A204.1 (cell line): ENCODE measurements around the gene AP3D1.
"Not testable (repeated sequence)": the region's sequence is repeated elsewhere in the genome, so short reads cannot be mapped to it uniquely, and the experiment has no call there.

Experiments
- FAIRE-seq: peaks from 2 replicates; lab custom pipeline; 2012; peaks lifted over from hg19 to GRCh38; lab: Jason Lieb, UNC

The AP3D1 gene

GRCh38 chr19:2149980-2150793 lies 1.2 kb downstream of the AP3D1 start:
- no peak for FAIRE-seq

- FAIRE-seq, result no peak
Measured at GRCh38 chr19:2148482-2149135, 2.8 kb downstream of the AP3D1 start.

DNA sequence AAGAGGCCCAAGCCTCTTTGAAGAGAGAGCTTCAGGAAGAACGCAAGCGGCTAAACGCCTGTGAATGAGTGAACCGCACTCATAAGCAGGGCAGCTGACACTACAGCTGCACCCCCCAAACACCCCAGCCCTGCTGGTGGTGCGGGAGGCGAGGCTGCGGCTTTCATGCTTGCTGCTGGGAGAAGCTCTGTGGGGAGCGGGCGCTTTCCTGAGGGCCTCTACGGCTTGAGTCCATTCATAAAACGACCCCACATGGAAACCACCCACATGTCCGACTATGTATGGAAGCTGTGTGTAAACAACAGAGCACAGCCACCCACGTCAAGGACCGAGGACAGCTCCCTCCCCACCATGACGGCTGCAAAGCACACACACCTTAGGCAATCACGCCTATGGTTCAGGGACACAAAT lies 5.5 kb downstream of the AP3D1 start:
- no peak for FAIRE-seq

DNA sequence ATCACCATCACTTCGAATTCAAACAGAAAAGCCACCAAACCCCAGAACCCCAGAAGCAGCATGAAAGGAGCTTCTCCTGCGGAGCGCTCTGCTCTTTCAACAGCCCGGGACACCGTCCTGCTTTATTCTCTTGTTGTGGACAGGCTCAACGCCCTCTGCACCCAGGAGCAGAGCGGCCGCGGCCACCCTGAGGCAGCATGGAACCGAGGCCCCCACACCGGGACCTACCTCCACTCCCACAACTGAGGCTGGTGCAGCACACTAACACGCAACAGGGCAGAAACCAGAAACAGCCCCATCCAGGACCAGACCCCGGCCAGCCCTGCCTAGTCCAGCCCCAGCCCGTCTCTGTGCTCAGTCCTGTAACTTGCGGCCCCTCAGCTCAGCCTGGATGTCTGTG lies 7.2 kb downstream of the AP3D1 start:
- no peak for FAIRE-seq

DNA sequence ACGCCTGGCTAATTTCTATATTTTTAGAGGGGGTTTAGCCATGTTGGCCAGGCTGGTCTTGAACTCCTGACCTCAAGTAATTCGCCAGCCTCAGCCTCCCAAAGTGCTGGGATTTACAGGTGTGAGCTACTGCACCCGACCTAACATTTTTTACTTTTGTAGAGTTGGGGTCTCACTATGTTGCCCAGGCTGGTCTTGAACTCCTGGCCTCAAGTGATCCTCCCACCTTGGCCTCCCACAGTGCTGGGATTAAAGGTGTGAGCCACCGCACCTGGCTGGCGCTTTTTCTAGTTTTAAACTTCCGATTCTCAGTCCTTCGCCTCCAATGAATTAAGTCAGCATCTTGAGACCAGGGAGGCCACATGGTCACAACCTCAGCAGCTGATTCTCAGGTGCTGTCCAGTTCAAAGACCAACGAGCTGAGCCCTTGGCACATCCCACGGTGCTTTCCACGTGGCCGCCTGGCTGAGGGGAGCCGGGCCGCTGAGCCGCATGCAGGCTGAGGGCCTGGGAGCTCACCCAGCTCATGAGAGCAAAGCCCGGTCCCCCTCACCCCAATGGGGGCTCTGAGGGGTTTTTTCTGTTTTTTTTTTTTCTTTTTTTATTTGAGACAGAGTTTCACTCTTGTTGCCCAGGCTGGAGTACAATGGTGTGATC lies 9.1 kb downstream of the AP3D1 start:
- FAIRE-seq, result no peak

GRCh38 chr19:2140138-2140569 lies 11.2 kb downstream of the AP3D1 start:
- no peak for FAIRE-seq

DNA sequence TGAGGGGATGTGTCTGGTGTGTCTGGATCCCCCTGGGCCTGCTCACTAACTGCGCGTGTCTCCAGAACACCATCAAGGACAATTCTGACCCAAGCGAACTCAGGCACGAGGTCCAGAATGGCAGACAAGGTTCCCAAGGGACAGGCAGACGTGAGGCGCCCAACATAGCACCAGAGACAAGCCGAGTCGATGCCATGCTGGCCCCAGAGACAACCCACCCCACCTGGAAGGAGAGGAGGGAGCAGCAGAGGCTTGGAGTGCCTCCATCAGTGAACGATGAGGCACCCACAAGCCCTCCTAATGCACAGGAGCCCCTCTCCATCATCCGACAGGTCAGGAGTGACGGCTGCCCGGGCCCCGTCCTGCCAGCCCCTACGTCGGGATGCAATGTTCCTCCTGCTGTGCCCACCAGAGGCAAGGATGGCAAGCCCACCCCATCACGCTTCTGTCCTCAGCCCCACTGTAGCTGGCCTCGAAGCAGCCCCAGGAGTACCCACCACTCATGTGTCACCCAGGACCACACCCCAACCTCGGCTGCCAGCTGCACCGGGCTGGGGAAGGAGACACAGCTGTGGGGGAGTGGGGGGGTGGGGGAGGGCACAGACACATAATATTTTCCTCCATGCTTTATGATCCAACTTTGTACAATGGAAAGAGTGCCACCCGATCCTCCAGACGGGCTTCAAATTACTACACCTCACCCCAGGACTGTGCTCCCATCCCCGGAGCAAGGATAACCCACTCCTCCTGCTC lies 11.8 kb downstream of the AP3D1 start:
- no peak for FAIRE-seq

- no peak for FAIRE-seq
Measured at GRCh38 chr19:2138061-2138728, 13.2 kb downstream of the AP3D1 start.

DNA sequence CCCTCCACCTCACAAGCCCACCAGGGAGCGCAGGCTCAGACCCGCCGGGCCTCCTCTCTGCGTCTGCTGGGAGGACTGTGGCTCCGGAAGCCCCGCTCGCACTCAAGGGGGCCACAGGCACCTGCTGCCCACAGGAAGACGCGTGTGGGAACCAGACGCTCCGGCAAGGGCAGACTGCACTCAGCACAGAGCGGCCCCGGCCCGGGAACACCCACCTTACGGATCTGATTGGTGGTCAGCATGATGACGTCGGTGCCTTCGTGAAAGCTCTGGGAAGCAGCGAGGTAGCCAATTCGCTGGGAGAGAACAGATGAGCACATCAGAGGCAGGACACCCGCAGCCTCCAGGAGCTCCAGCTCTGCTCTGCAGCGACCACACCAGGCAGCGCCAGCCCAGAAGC lies 14.6 kb downstream of the AP3D1 start:
- FAIRE-seq, result no peak

DNA sequence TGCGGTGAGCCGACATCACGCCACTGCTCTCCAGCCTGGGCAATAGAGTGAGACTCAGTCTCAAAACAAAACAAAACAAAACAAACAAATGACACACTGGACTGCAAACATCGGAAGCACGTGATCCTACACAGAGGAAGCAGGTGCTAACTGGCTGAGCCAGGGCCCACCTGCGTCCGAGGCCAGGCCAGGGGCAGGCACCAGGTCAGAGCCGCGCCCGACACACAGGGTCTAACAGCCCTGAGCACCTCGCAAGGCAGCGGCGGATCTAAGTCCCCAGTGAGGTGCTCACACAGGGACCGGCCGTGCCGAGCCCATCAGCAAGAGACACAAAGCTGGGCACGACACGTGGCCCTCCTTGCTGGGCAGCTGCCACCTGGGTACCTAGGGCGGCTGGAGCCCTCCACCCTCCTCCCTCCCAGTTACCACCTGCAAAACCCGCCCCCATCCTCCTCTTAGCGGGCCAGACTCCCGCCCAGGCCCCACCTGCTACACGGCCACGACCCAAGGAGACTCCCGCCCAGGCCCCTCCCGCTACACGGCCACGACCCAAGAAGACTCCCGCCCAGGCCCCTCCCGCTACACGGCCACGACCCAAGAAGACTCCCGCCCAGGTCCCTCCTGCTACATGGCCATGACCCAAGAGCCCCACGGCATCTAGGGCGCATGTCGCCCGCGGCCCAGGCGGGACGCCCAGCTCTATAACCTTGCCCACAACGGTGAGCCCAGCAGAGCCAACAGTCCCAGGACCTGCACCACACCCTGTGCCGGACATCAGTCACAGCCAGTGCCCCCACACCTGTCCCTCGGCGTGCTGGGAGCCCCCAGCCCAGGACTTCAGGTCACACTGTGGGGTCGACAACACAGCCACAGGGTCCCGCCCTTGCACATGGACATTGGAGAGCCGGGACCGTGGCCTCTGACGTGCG lies 15.6 kb downstream of the AP3D1 start:
- no peak for FAIRE-seq

- no peak for FAIRE-seq
Measured at GRCh38 chr19:2132731-2133490, 18.5 kb downstream of the AP3D1 start.

DNA sequence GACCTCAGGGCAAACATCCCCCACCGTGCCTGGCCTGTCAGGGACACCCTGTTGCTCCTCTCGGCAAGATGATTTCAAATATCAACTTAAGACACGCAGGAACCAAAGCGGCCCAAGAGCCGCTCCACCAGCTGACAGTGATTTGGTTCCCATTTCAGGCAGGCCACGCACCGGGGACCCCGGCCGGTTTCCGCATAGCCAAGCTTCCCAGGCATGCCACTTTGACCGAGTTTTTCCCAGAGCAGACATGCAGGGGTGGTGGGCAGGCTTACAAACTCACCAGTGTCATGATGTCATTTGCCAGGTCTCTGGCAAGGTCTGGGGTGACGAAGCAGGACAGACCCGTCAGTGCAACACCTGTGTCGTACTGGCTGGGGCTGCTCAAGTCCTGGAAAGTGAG lies 19.2 kb downstream of the AP3D1 start:
- FAIRE-seq, result no peak

GRCh38 chr19:2131012-2131975 lies 20.1 kb downstream of the AP3D1 start:
- FAIRE-seq, result not testable (repeated sequence)

DNA sequence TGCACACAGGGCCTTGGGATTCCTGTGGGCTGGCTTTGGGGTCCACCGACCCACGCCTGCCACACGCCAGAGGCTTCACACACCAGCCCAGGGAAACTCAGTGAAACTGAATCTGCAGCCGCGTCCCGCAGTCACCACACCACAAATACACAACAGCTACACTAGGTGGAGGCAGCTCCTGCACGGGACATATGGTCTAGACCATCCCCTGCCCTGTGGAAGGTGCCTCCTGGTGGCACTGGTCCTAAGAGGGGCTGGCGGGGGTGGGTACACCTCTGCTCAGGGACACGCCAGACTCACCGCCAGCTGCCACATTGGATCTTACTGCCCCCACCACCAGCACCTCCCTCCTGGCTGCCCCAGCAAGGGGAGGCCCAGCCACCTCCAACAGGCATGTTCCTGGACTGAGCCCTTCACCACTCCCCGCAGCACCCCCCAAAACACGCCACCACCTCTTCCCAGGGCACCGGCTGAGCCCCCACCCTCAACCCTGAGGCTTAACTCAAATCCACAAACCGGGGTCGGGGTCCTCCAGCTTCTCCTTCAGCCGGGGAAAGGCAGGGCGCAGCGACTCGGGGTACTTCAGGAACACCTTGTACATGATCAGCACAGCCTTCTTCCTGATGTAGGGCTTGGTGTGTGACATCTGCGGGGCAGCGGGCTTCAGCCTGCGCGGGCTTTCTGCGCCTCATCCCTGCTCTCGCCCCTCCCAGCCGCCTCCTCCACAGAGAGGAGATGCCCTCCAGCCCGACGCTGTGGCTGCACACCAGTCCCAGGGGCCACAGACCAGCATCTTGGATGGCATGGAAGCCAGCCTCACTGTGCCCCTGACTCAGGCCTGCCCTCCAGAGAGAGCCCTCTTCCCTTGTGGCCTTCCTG lies 21.2 kb downstream of the AP3D1 start:
- FAIRE-seq, result no peak

DNA sequence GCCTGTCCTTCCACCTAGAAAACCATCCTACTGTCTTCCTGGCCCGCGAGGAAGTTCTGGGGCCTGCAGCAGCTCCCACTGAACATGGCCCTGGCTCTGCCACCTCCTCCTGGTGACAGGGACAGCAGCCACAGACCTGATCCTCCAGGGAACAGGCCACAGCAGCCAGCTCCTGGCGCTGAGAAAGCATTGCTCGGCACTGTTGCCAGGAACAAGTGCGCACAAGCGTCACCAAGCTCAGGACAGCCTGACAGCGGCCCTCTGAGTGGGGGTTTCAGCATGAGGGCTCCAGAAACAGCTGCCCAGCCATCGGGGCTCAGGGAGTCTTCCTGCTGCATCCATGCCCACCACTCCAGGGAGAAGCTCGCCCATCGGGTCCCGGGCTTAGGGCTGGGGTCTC lies 21.9 kb downstream of the AP3D1 start:
- no peak for FAIRE-seq

DNA sequence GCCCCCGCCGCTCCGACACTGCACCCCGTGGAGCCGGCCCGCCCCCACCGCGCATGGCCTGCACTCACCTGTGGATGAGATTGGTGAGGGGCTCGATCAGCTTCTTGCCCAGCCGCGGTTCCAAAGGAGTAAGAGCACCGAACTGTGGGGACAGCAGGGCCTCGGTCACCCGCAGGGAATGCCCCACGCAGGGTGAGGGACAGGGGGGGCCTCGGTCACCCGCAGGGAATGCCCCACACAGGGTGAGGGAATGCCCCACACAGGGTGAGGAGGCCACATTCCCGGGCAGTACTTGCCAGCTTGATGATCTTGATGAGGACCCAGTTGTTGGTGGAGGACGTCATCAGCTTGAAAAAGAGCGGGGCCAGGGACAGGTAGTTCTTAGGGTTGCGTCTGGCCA lies 22.3 kb downstream of the AP3D1 start:
- no peak for FAIRE-seq

- FAIRE-seq, result not testable (repeated sequence)
Measured at GRCh38 chr19:2128252-2128651, 23.1 kb downstream of the AP3D1 start.

GRCh38 chr19:2127758-2128157 lies 23.6 kb downstream of the AP3D1 start:
- FAIRE-seq, result no peak
